ENCODE data around the gene AFF3. TPM values are rescaled to one million over a fixed set of nuclear protein-coding genes. Genes with fewer than 3 reads are reported as not detected.

AFF3 gene
- total and polyA plus RNA-seq, 8 donors: 16.4 to 42.0 (median 21.4) TPM

- no peaks in the 10 kb centered on the region for H3K9me3 ChIP-seq
- H3K36me3 ChIP-seq: no peaks in the 10 kb centered on the region
- ATAC-seq (no peak), DNase-seq (no peak)
- H3K27ac ChIP-seq: no peak overlapping the region
- intact Hi-C loops (cut with DNase I): no loop called here
- H3K4me3 ChIP-seq: no peak overlapping the region
- no peaks in the 10 kb centered on the region for H3K27me3 ChIP-seq
- TF ChIP-seq CTCF (IDR thresholded peaks at IDR 0.05): no peak
- no peaks in the 10 kb centered on the region for H3K4me1 ChIP-seq
Observed at GRCh38 chr2:99659874-99660273, 482.5 kb downstream of the AFF3 start.

GRCh38 chr2:99657691-99658258 lies 484.6 kb downstream of the AFF3 start:
- TF ChIP-seq CTCF (IDR thresholded peaks at IDR 0.05): no peak
- DNase-seq (no peak), ATAC-seq (no peak)
- intact Hi-C loops (cut with DNase I): no loop called here
- Histone ChIP-seq H3K4me1 (no peaks in the 10 kb centered on the region), H3K4me3 (no peak overlapping the region), H3K27me3 (no peaks in the 10 kb centered on the region), H3K9me3 (no peaks in the 10 kb centered on the region), H3K27ac (no peak overlapping the region), H3K36me3 (no peaks in the 10 kb centered on the region)

- no peaks in the 10 kb centered on the region for H3K4me1 ChIP-seq
- no peaks in the 10 kb centered on the region for H3K36me3 ChIP-seq
- intact Hi-C loops (cut with DNase I): no loop called here
- H3K9me3 ChIP-seq: no peaks in the 10 kb centered on the region
- no peaks in the 10 kb centered on the region for H3K27me3 ChIP-seq
- DNase-seq: no peak
- ATAC-seq: no peak
- TF ChIP-seq CTCF (IDR thresholded peaks at IDR 0.05): no peak
- H3K4me3 ChIP-seq: no peak overlapping the region
- no peak overlapping the region for H3K27ac ChIP-seq
Observed at GRCh38 chr2:99656994-99657393, 485.4 kb downstream of the AFF3 start.

- Histone ChIP-seq H3K27ac (no peak overlapping the region), H3K36me3 (no peaks in the 10 kb centered on the region), H3K27me3 (no peaks in the 10 kb centered on the region), H3K9me3 (no peaks in the 10 kb centered on the region), H3K4me3 (no peak overlapping the region), H3K4me1 (no peaks in the 10 kb centered on the region)
- ATAC-seq (no peak), DNase-seq (no peak)
- intact Hi-C loops (cut with DNase I): no loop called here
- no peak for TF ChIP-seq CTCF (IDR thresholded peaks at IDR 0.05)
Observed at GRCh38 chr2:99653433-99653832, 489.0 kb downstream of the AFF3 start.

- no peak overlapping the region for H3K4me3 ChIP-seq
- no peaks in the 10 kb centered on the region for H3K36me3 ChIP-seq
- TF ChIP-seq CTCF (IDR thresholded peaks at IDR 0.05): no peak
- H3K9me3 ChIP-seq: no peaks in the 10 kb centered on the region
- H3K27ac ChIP-seq: no peak overlapping the region
- H3K27me3 ChIP-seq: no peaks in the 10 kb centered on the region
- DNase-seq (no peak), ATAC-seq (no peak)
- intact Hi-C loops (cut with DNase I): no loop called here
- H3K4me1 ChIP-seq: no peaks in the 10 kb centered on the region
Observed at GRCh38 chr2:99652862-99653261, 489.5 kb downstream of the AFF3 start.

Data from left lung (tissue), 10 donors.